Esophagus squamous epithelium (tissue), 5 donors: ENCODE results near the gene FBXL12. TPM values are rescaled to one million over a fixed set of nuclear protein-coding genes. Genes with fewer than 3 reads are reported as not detected.

Experiments used
- DNase-seq: peaks from one replicate; lab custom pipeline; 2025; lab: John Stamatoyannopoulos, UW
- H3K27ac ChIP-seq, 4 donors: fragments of 200-600 bp; sonication (generic); one replicate each; pipeline ENCODE4 v1.5.1; 2016 to 2019; ENCODE audit warnings: mild to moderate bottlenecking in 1 of 4
- H3K27me3 ChIP-seq, 4 donors: fragments of 200-600 bp; sonication (generic); 1 replicate in 3 of 4; 2 replicates in 1 of 4; pipeline versions ENCODE4 v1.5.1 to v1.6.0; 2017 to 2021; ENCODE audit warnings: antibody characterized with exemption in 1 of 4
- H3K36me3 ChIP-seq, 3 donors: fragments of 200-600 bp; sonication (generic); one replicate each; pipeline ENCODE4 v1.5.1; 2016 to 2019
- H3K4me1 ChIP-seq, 3 donors: fragments of 200-600 bp; sonication (generic); one replicate each; pipeline ENCODE4 v1.5.1; 2017 to 2019
- H3K4me3 ChIP-seq, 4 donors: fragments of 200-600 bp; sonication (generic); 1 replicate in 3 of 4; 2 replicates in 1 of 4; pipeline ENCODE4 v1.5.1; 2016 to 2019; ENCODE audit warnings: mild to moderate bottlenecking in 2 of 4, moderate library complexity in 1 of 4
- H3K9me3 ChIP-seq, 3 donors: fragments of 200-600 bp; sonication (generic); one replicate each; pipeline ENCODE4 v1.5.1; 2016 to 2019
- CTCF ChIP-seq, 6 experiments: fragments of 450-650 bp in 4 of 6; fragments of 200-600 bp in 2 of 6; sonication (generic) in 2 of 6; IDR thresholded peaks; one replicate each; pipeline ENCODE4 v1.5.1; 2016 to 2019; ENCODE audit warnings: antibody characterized with exemption in 6 of 6, mild to moderate bottlenecking in 4 of 6, moderate library complexity in 4 of 6
- POLR2A ChIP-seq, 4 donors: fragments of 450-650 bp; IDR thresholded peaks; one replicate each; pipeline ENCODE4 v1.6.1; 2017; ENCODE audit warnings: antibody characterized with exemption in 4 of 4, mild to moderate bottlenecking in 4 of 4, moderate library complexity in 3 of 4
- WGBS, 2 donors: methylation state at CpG; one replicate each; pipeline ENCODE4 v1.1.5; 2018; 5-methylcytosine and 5-hydroxymethylcytosine counted together
- intact Hi-C: fragments of 100-400 bp; cut with DNase I; formaldehyde crosslinking; loops from one replicate; pipeline ENCODE4 v1.15.0; 2022
- total RNA-seq, 4 donors: library from RNA; depleted of rRNA; stranded (reverse); fragments of >200 nt; gene quantifications; one replicate each; pipeline ENCODE4 v1.1.0, GENCODE V29; 2016
- donor health status: DM: yes; HTN: yes; CAD: no.

Gene FBXL12
- total RNA-seq, 4 donors from 2014 or later, result 6.9 to 20.0 (median 13.7) TPM

- 100% methylated on average over 1 of the region's 9 CpGs; no CpG with 5 or more reads in 1 of the 2 donors for WGBS, 2 donors
- DNase-seq, result no peak
- H3K27me3 ChIP-seq, result no peaks in the 10 kb centered on the region
These were observed 37.7 kb upstream of the FBXL12 start for GRCh38 chr19:9856609-9857008.

DNA sequence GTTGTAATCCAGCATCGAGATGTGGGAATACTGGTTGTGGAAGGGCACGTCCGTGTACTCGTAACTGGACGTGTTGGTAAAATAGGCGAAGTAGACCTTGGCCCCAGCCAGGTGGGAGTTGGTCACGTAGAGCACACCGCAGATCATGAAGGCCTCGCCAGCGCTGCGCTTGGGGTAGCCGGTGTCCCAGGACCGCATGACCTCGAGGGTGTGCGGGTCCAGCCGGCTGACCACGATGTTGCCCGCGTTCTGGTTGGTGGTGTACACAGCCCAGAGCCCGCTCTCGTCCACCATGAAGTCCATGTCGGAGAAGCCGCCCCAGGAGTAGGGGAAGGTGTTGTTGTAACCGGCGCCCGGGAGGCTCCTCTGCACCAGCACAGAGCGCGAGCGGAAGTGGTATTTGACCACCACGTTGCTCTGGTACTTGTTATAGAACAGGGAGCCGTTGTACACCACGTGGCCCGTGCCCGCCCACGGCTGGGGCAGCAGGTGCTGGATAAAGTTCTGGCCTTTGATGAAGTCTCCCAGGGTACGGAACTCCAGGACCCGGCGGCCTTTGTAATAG is 35.5 kb upstream of the FBXL12 start:
- Histone ChIP-seq H3K27me3 (no peaks in the 10 kb centered on the region), H3K4me1 (no peaks in the 10 kb centered on the region), H3K4me3 (no peak overlapping the region), H3K36me3 (peaks cover 0 to 44% (median 0%) of the 10 kb centered on the region in 3 donors), H3K27ac (no peak overlapping the region), H3K9me3 (no peaks in the 10 kb centered on the region)
- intact Hi-C loops, result no loop called here
- TF ChIP-seq CTCF (IDR thresholded peaks at IDR 0.05) (no peak), POLR2A (IDR thresholded peaks at IDR 0.05) (no peak)
- WGBS, 2 donors, result 90 to 96% methylated on average over 17 to 27 of the region's 38 CpGs
- DNase-seq, result no peak

More at GRCh38 chr19:9856609-9857008, 37.7 kb upstream of the FBXL12 start:
- Histone ChIP-seq H3K36me3 (peaks cover 0 to 24% (median 0%) of the 10 kb centered on the region in 3 donors), H3K9me3 (no peaks in the 10 kb centered on the region), H3K4me3 (no peak overlapping the region), H3K4me1 (no peaks in the 10 kb centered on the region), H3K27ac (no peak overlapping the region)
- intact Hi-C loops, result no loop called here
- no peak for TF ChIP-seq CTCF (IDR thresholded peaks at IDR 0.05)
- TF ChIP-seq POLR2A (IDR thresholded peaks at IDR 0.05), result no peak

DNA sequence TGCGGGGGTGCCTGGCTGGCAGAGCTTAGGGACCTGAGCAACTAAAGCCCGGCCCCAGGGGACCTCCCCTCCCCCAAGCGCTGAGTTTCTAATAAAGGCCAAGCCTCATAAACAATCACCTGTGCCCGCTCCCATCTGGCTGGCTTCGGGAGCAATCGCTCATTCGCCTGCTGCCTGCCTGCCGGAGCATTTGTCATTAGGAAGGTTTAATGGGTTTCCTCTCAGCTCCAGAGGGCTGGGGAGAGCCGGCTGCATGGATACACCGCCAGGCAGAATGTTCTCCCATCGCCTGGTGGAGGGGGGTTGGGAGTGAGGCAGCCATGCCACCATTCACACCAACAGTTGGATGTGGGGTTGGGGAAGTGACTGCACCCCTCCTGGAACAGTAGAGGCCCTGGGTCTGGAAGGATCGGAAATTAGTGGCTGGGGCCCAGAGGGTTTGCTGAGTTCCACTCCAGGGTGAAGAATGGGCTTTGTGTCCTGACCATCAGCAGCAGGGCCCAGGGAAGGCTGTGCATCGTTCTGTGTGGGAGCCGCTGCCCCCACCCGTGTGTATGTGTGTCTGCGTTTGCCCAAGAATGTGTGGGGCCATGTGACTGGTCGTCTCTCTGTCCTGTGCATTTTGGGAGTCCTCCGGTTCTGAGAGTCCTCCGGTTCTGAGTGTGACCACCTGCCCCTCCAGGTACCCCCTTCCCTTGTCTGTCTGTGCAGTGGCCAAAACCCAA is 31.5 kb upstream of the FBXL12 start:
- no peaks in the 10 kb centered on the region for H3K9me3 ChIP-seq
- H3K4me3 ChIP-seq, result no peak overlapping the region
- H3K27me3 ChIP-seq, result no peaks in the 10 kb centered on the region
- H3K27ac ChIP-seq, result no peak overlapping the region
- no peak for TF ChIP-seq POLR2A (IDR thresholded peaks at IDR 0.05)
- TF ChIP-seq CTCF (IDR thresholded peaks at IDR 0.05), result no peak
- H3K36me3 ChIP-seq, result peaks cover 0 to 63% (median 7%) of the 10 kb centered on the region in 3 donors
- intact Hi-C loops, result no loop called here
- peaks cover 4 to 21% (median 10%) of the 10 kb centered on the region in 3 donors for H3K4me1 ChIP-seq
- no peak for DNase-seq
- WGBS, 2 donors, result 84 to 86% methylated on average over 5 to 14 of the region's 19 CpGs

- TF ChIP-seq POLR2A (IDR thresholded peaks at IDR 0.05), result no peak
- WGBS, 2 donors, result 80 to 83% methylated on average over 1 of the region's 7 CpGs
- H3K27me3 ChIP-seq, result no peaks in the 10 kb centered on the region
- no peaks in the 10 kb centered on the region for H3K9me3 ChIP-seq
- peaks cover 4 to 21% (median 10%) of the 10 kb centered on the region in 3 donors for H3K4me1 ChIP-seq
- DNase-seq, result no peak
- peaks cover 0 to 69% (median 7%) of the 10 kb centered on the region in 3 donors for H3K36me3 ChIP-seq
- intact Hi-C loops, result no loop called here
- H3K27ac ChIP-seq, result no peak overlapping the region
- H3K4me3 ChIP-seq, result no peak overlapping the region
These were observed 30.9 kb upstream of the FBXL12 start for GRCh38 chr19:9849791-9850190.

GRCh38 chr19:9848762-9849161 is 29.9 kb upstream of the FBXL12 start:
- DNase-seq, result no peak
- H3K9me3 ChIP-seq, result no peaks in the 10 kb centered on the region
- peaks cover 4 to 21% (median 10%) of the 10 kb centered on the region in 3 donors for H3K4me1 ChIP-seq
- H3K4me3 ChIP-seq, result no peak overlapping the region
- H3K27ac ChIP-seq, result no peak overlapping the region
- H3K36me3 ChIP-seq, result peaks cover 0 to 71% (median 7%) of the 10 kb centered on the region in 3 donors
- intact Hi-C loops, result no loop called here
- TF ChIP-seq POLR2A (IDR thresholded peaks at IDR 0.05), result no peak
- no peak for TF ChIP-seq CTCF (IDR thresholded peaks at IDR 0.05)
- no peaks in the 10 kb centered on the region for H3K27me3 ChIP-seq
- WGBS, 2 donors, result 74% methylated on average over 4 of the region's 23 CpGs; no CpG with 5 or more reads in 1 of the 2 donors
